ENCODE data around the gene PLPP4.

Gene PLPP4

DNA sequence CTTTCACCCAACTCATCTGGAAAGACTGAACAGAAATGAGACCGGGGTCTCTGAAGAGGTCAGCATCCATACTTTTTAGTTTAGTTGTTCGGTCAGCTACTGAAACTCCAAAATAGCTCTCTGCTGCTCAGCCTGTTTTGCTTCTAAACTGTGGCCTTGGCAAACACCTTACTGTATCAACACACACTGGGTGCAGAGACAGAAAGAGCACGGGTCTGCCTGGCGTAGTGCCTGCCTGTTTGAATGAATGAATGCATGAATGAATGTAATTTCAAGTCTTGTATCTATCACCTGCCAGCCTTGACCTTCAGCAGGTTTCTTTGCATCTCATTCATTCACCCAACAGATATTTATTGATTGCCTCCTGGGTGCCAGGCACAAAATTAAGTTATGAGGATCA, 98.4 kb downstream of the PLPP4 start:
- Mint-ChIP-seq H3K4me3 (no peak overlapping the region), H3K4me1 (no peaks in the 10 kb centered on the region), H3K27me3 (peaks cover 2% of the 10 kb centered on the region), H3K27ac (no peak overlapping the region), H3K9me3 (no peaks in the 10 kb centered on the region), H3K36me3 (no peaks in the 10 kb centered on the region)

DNA sequence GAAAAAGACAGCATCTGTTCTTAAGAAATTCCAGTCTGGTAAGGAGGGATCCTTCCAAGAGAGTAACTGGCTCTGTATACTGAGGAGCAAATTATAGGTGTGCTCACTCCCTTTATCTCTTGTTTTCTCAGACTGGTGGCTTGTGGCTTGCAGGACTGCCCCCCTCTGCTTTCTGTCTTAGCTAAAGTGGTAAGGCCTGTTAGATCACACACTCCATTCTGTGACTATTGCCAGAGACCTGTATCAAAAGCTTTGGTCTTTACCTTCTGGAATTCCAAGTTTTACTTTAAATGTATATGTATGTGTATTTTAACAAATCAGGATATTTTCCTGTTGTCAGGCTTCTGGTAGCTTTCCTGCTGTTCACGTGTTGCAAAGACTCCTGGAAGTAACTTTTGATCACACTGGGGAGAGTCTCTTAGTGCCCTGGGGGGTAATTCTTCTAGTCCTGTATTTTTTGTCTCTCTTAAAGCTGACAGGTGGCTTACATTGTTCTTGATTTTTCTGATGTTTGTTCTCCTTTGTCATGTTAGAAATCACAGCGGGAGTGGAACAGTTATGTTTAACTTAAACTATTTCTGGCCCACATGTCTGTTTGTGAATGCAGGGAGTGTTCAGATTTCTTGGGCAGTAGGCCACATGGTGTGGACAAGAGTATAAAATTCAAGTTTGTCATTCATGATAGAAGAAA, 99.0 kb downstream of the PLPP4 start:
- Mint-ChIP-seq H3K27me3 (peaks cover 2% of the 10 kb centered on the region), H3K36me3 (no peaks in the 10 kb centered on the region), H3K9me3 (no peaks in the 10 kb centered on the region), H3K4me1 (no peaks in the 10 kb centered on the region), H3K27ac (no peak overlapping the region), H3K4me3 (no peak overlapping the region)

- Mint-ChIP-seq H3K9me3 (no peaks in the 10 kb centered on the region), H3K4me1 (no peaks in the 10 kb centered on the region), H3K27me3 (peaks cover 2% of the 10 kb centered on the region), H3K36me3 (no peaks in the 10 kb centered on the region), H3K4me3 (no peak overlapping the region), H3K27ac (no peak overlapping the region)
Observed at GRCh38 chr10:120557311-120557710, 100.3 kb downstream of the PLPP4 start.

DNA sequence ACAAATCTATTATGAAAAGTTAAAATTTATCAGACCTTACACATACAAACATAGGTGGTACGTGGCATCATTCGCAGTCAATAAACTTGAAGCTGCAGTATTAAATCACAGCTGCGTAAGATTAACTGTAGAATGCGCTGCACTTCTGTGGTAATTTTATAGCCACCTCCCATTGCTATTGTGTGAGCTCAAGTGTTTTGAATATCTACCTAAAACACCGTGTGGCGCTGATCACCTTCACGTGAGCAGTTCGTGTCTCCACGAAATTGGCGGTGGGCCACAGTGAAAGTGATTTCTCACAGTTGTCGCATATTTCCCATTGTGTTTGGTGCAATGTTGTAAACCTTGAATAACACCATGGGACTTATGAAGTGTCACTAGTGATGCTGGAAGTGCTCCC, 102.8 kb downstream of the PLPP4 start:
- Mint-ChIP-seq H3K4me1 (no peaks in the 10 kb centered on the region), H3K27me3 (peaks cover 2% of the 10 kb centered on the region), H3K4me3 (no peak overlapping the region), H3K36me3 (no peaks in the 10 kb centered on the region), H3K27ac (no peak overlapping the region), H3K9me3 (no peaks in the 10 kb centered on the region)

DNA sequence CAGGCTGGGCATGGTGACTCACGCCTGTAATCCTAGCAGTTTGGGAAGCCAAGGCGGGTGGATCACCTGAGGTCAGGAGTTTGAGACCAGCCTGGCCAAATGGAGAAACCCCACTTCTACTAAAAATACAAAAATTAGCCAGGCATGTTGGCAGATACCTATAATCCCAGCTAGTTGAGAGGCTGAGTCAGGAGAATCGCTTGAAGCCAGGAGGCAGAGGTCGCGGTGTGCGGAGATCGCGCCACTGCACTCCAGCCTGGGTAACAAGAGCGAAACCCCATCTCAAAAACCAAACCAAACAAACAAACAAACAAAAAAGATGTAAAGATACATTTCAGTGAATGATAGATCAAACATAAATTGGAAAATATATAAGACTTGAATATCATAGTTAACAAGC, 105.9 kb downstream of the PLPP4 start:
- H3K36me3 Mint-ChIP-seq: no peaks in the 10 kb centered on the region
- no peak overlapping the region for H3K4me3 Mint-ChIP-seq
- no peaks in the 10 kb centered on the region for H3K9me3 Mint-ChIP-seq
- H3K27me3 Mint-ChIP-seq: peaks cover 1% of the 10 kb centered on the region
- H3K4me1 Mint-ChIP-seq: no peaks in the 10 kb centered on the region
- no peak overlapping the region for H3K27ac Mint-ChIP-seq

GRCh38 chr10:120570418-120570817, 113.4 kb downstream of the PLPP4 start:
- Mint-ChIP-seq H3K36me3 (no peaks in the 10 kb centered on the region), H3K4me3 (no peak overlapping the region), H3K27ac (no peak overlapping the region), H3K4me1 (no peaks in the 10 kb centered on the region), H3K9me3 (no peaks in the 10 kb centered on the region), H3K27me3 (peaks cover 2% of the 10 kb centered on the region)

GRCh38 chr10:120571266-120571665, 114.2 kb downstream of the PLPP4 start:
- H3K9me3 Mint-ChIP-seq: no peaks in the 10 kb centered on the region
- H3K4me3 Mint-ChIP-seq: no peak overlapping the region
- H3K27me3 Mint-ChIP-seq: peaks cover 2% of the 10 kb centered on the region

DNA sequence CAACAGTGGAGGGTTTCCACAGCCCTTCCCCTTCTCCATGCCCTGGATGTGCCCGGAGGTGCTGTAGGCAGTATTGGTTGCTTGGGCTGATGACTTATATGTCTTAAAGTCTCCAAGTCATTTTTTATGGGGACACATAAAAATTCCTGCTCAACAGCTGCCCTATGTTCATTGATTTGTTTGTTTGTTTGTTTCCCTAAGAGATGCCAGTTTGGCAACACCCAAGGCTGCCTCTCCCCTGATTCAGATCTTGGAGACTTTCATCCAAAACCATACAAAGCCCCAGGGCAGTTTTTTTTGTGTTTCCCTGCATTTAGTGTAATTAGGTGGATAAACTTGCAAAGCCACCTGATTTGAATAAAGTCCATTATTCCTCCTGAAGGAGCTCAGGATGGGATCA, 115.3 kb downstream of the PLPP4 start:
- Mint-ChIP-seq H3K4me3 (no peak overlapping the region), H3K9me3 (no peaks in the 10 kb centered on the region), H3K27me3 (peaks cover 2% of the 10 kb centered on the region), H3K4me1 (no peaks in the 10 kb centered on the region), H3K36me3 (no peaks in the 10 kb centered on the region), H3K27ac (no peak overlapping the region)

More at GRCh38 chr10:120571266-120571665, 114.2 kb downstream of the PLPP4 start:
- Mint-ChIP-seq H3K36me3 (no peaks in the 10 kb centered on the region), H3K4me1 (no peaks in the 10 kb centered on the region), H3K27ac (no peak overlapping the region)

- Mint-ChIP-seq H3K36me3 (no peaks in the 10 kb centered on the region), H3K4me3 (no peak overlapping the region), H3K4me1 (no peaks in the 10 kb centered on the region), H3K27me3 (peaks cover 2% of the 10 kb centered on the region), H3K27ac (no peak overlapping the region), H3K9me3 (no peaks in the 10 kb centered on the region)
Observed at GRCh38 chr10:120573355-120573754, 116.3 kb downstream of the PLPP4 start.

- Mint-ChIP-seq H3K4me3 (no peak overlapping the region), H3K4me1 (no peaks in the 10 kb centered on the region), H3K9me3 (no peaks in the 10 kb centered on the region), H3K36me3 (no peaks in the 10 kb centered on the region), H3K27ac (no peak overlapping the region), H3K27me3 (no peaks in the 10 kb centered on the region)
Observed at GRCh38 chr10:120574981-120575380, 118.0 kb downstream of the PLPP4 start.

GRCh38 chr10:120575411-120575810, 118.4 kb downstream of the PLPP4 start:
- no peaks in the 10 kb centered on the region for H3K36me3 Mint-ChIP-seq
- no peaks in the 10 kb centered on the region for H3K4me1 Mint-ChIP-seq
- no peak overlapping the region for H3K4me3 Mint-ChIP-seq
- no peak overlapping the region for H3K27ac Mint-ChIP-seq
- H3K27me3 Mint-ChIP-seq: no peaks in the 10 kb centered on the region
- H3K9me3 Mint-ChIP-seq: no peaks in the 10 kb centered on the region

DNA sequence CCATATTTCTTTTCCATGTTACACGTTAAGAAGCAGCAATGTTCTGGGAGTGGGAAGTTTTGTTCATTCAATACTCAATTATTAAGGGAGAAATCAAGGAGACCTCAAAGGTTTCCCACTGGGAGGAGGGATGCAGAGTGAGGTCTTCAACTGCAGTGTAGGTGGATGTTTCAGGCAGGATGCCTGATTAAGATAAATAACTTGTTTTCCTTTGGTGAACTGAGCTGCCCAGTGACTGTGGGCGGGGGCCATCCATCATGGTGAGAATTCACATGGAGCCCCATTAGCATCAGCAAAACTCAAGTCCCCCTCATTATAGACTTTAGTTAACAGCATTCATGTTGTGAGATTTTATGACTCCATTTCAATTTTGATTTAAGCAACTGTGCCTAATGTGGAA, 121.1 kb downstream of the PLPP4 start:
- H3K36me3 Mint-ChIP-seq: no peaks in the 10 kb centered on the region
- no peaks in the 10 kb centered on the region for H3K27me3 Mint-ChIP-seq
- no peak overlapping the region for H3K4me3 Mint-ChIP-seq
- no peaks in the 10 kb centered on the region for H3K4me1 Mint-ChIP-seq
- no peaks in the 10 kb centered on the region for H3K9me3 Mint-ChIP-seq
- no peak overlapping the region for H3K27ac Mint-ChIP-seq

- no peaks in the 10 kb centered on the region for H3K9me3 Mint-ChIP-seq
- H3K27ac Mint-ChIP-seq: no peak overlapping the region
- H3K36me3 Mint-ChIP-seq: no peaks in the 10 kb centered on the region
- H3K4me3 Mint-ChIP-seq: no peak overlapping the region
- no peaks in the 10 kb centered on the region for H3K4me1 Mint-ChIP-seq
- H3K27me3 Mint-ChIP-seq: no peaks in the 10 kb centered on the region
Observed at GRCh38 chr10:120578890-120579289, 121.9 kb downstream of the PLPP4 start.

GRCh38 chr10:120580918-120581895, 124.2 kb downstream of the PLPP4 start:
- H3K27me3 Mint-ChIP-seq: no peaks in the 10 kb centered on the region
- no peak overlapping the region for H3K4me3 Mint-ChIP-seq
- H3K4me1 Mint-ChIP-seq: no peaks in the 10 kb centered on the region
- no peaks in the 10 kb centered on the region for H3K36me3 Mint-ChIP-seq
- H3K27ac Mint-ChIP-seq: no peak overlapping the region
- H3K9me3 Mint-ChIP-seq: no peaks in the 10 kb centered on the region

DNA sequence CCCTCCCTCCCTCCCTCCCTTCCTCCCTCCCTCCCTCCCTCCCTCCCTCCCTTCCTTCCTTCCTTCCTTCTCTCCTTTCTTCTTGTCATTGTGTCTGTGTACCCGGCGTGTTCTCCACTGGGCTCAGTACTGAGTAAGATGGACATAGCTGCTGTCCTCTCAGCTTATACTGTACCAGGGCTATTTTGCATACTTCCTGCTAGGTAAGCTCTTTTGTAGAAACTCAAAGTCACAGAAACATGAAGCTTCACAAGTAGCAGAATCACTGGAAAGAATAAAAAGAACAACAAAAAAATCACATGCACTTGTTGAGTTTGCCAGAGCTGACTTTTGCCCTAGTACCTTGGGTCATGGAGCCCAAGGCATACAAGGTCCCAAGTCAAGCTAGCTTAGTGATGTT, 125.7 kb downstream of the PLPP4 start:
- Mint-ChIP-seq H3K9me3 (no peaks in the 10 kb centered on the region), H3K4me3 (no peak overlapping the region), H3K36me3 (no peaks in the 10 kb centered on the region), H3K4me1 (no peaks in the 10 kb centered on the region), H3K27ac (no peak overlapping the region), H3K27me3 (peaks cover 1% of the 10 kb centered on the region)

GRCh38 chr10:120583424-120584108, 126.5 kb downstream of the PLPP4 start:
- H3K9me3 Mint-ChIP-seq: no peaks in the 10 kb centered on the region
- H3K4me3 Mint-ChIP-seq: no peak overlapping the region

More at GRCh38 chr10:120583424-120584108, 126.5 kb downstream of the PLPP4 start:
- H3K36me3 Mint-ChIP-seq: no peaks in the 10 kb centered on the region
- peaks cover 1% of the 10 kb centered on the region for H3K27me3 Mint-ChIP-seq
- H3K27ac Mint-ChIP-seq: no peak overlapping the region
- H3K4me1 Mint-ChIP-seq: no peaks in the 10 kb centered on the region
